Activated CD8-positive, alpha-beta T cell treated with anti-CD3 and anti-CD28 coated beads, Interleukin-2, amount 10 ng/mL, durations not matched to agents 7 days and 5 days (primary cell): ENCODE results near the gene DYRK3. TPM values are rescaled to one million over a fixed set of nuclear protein-coding genes. Genes with fewer than 3 reads are reported as not detected.
A peak's percentile ranks its signal among the peaks of the same experiment; 100 is the strongest.
"Not testable (repeated sequence)": the region's sequence is repeated elsewhere in the genome, so short reads cannot be mapped to it uniquely, and the experiment has no call there.

Experiments
- ATAC-seq: fragments of 150-1000 bp; cut with Tn5 transposase; one replicate; pipeline ENCODE4 v1.10.0; 2021; ENCODE audit warnings: moderate library complexity
- CTCF ChIA-PET: fragments of 350-600 bp; sonication (Branson Sonifier 250); formaldehyde crosslinking; loops from one replicate; lab custom pipeline; 2021; ENCODE audit warnings: antibody characterized with exemption; lab: Charles Lee
- POLR2A ChIA-PET: fragments of 350-600 bp; sonication (Branson Sonifier 250); formaldehyde crosslinking; loops from one replicate; lab custom pipeline; 2021; ENCODE audit warnings: antibody characterized with exemption; lab: Charles Lee
- DNase-seq: peaks from one replicate; pipeline ENCODE4 v3.0.0-alpha.2; 2020
- H3K27ac Mint-ChIP-seq: one replicate; pipeline ENCODE4 v1.8.0; 2021; ENCODE audit warnings: mild to moderate bottlenecking, mixed read lengths
- H3K27me3 Mint-ChIP-seq: one replicate; pipeline ENCODE4 v1.8.0; 2021; ENCODE audit warnings: low read depth, mixed read lengths
- H3K36me3 Mint-ChIP-seq: one replicate; pipeline ENCODE4 v1.8.0; 2021; ENCODE audit warnings: low read depth, mixed read lengths
- H3K4me1 Mint-ChIP-seq: one replicate; pipeline ENCODE4 v1.8.0; 2021; ENCODE audit warnings: low read depth, mixed read lengths
- H3K4me3 Mint-ChIP-seq: one replicate; pipeline ENCODE4 v1.8.0; 2021; ENCODE audit warnings: mild to moderate bottlenecking, mixed read lengths
- H3K9me3 Mint-ChIP-seq: one replicate; pipeline ENCODE4 v1.8.0; 2022; ENCODE audit warnings: mixed read lengths; ENCODE audit not compliant: insufficient read depth
- total RNA-seq, 2 experiments: library from RNA; stranded (reverse); gene quantifications; one replicate each; pipeline ENCODE4 v1.2.3, GENCODE V29; 2021

Gene DYRK3
- total RNA-seq, 2 experiments from 2014 or later = 5.3 to 5.9 TPM

GRCh38 chr1:206631085-206631509, 4.2 kb upstream of the DYRK3 start:
- peaks cover 15% of the 10 kb centered on the region for H3K4me1 Mint-ChIP-seq
- no peaks in the 10 kb centered on the region for H3K36me3 Mint-ChIP-seq
- POLR2A ChIA-PET = interaction anchor here (0.8 to 2.0 kb wide), 4 partner anchors 19 to 53 kb away, joined by 3 to 7 read pairs (median 4); partner anchors contain the start of gene EIF2D
- ATAC-seq (no peak), DNase-seq (peak; percentile 47)
- CTCF ChIA-PET = interaction anchor here (0.6 to 18.8 kb wide), 38 partner anchors 10 to 355 kb away, joined by 3 to 647 read pairs (median 4); partner anchors contain the start of gene EIF2D
- peaks cover 30% of the 10 kb centered on the region for H3K27me3 Mint-ChIP-seq
- H3K9me3 Mint-ChIP-seq = no peaks in the 10 kb centered on the region
- no peak overlapping the region for H3K27ac Mint-ChIP-seq
- no peak overlapping the region for H3K4me3 Mint-ChIP-seq

GRCh38 chr1:206633708-206634121, 1.6 kb upstream of the DYRK3 start:
- POLR2A ChIA-PET = interaction anchor here (0.6 to 1.4 kb wide), 3 partner anchors 13 to 222 kb away, joined by 3 to 5 read pairs (median 4); partner anchors contain the start of gene EIF2D
- no peak for ATAC-seq
- no peak for DNase-seq
- H3K36me3 Mint-ChIP-seq = no peaks in the 10 kb centered on the region
- CTCF ChIA-PET = interaction anchor here (0.6 to 18.8 kb wide), 13 partner anchors 12 to 1234 kb away, joined by 3 to 647 read pairs (median 20); partner anchors contain the start of gene EIF2D
- no peak overlapping the region for H3K27ac Mint-ChIP-seq
- H3K4me1 Mint-ChIP-seq = peaks cover 27% of the 10 kb centered on the region
- H3K27me3 Mint-ChIP-seq = peaks cover 26% of the 10 kb centered on the region
- H3K9me3 Mint-ChIP-seq = no peaks in the 10 kb centered on the region
- H3K4me3 Mint-ChIP-seq = no peak overlapping the region

GRCh38 chr1:206634365-206635079, 814 bp upstream of the DYRK3 start:
- Mint-ChIP-seq H3K9me3 (no peaks in the 10 kb centered on the region), H3K36me3 (peaks cover 2% of the 10 kb centered on the region), H3K4me1 (peaks cover 27% of the 10 kb centered on the region), H3K4me3 (peak overlapping the region; percentile 80), H3K27ac (peak overlapping the region; percentile 83), H3K27me3 (peaks cover 23% of the 10 kb centered on the region)
- DNase-seq (peak; percentile 85), ATAC-seq (no peak)
- POLR2A ChIA-PET = interaction anchor here (1.2 to 1.8 kb wide), 7 partner anchors 14 to 287 kb away, joined by 3 to 8 read pairs (median 4); partner anchors contain the start of genes EIF2D and FCMR
- CTCF ChIA-PET = interaction anchor here (0.6 to 18.8 kb wide), 37 partner anchors 8 to 1233 kb away, joined by 3 to 647 read pairs (median 5); partner anchors contain the start of genes EIF2D, FCMR, IKBKE and IL24

- Mint-ChIP-seq H3K27ac (no peak overlapping the region), H3K9me3 (no peaks in the 10 kb centered on the region), H3K4me1 (peaks cover 27% of the 10 kb centered on the region), H3K4me3 (peak overlapping the region; percentile 80), H3K36me3 (peaks cover 3% of the 10 kb centered on the region), H3K27me3 (peaks cover 17% of the 10 kb centered on the region)
- peak; percentile 10 for ATAC-seq
- peak; percentile 30 for DNase-seq
- POLR2A ChIA-PET = interaction anchor here (1.1 to 1.8 kb wide), 6 partner anchors 22 to 70 kb away, joined by 3 to 8 read pairs (median 4); partner anchors contain the start of gene EIF2D
- CTCF ChIA-PET = interaction anchor here (0.9 to 18.8 kb wide), 26 partner anchors 12 to 368 kb away, joined by 3 to 647 read pairs (median 6); partner anchors contain the start of genes EIF2D, FCMR and IKBKE
Measured at GRCh38 chr1:206635978-206636345, 626 bp downstream of the DYRK3 start.

- DNase-seq (no peak), ATAC-seq (no peak)
- Mint-ChIP-seq H3K4me1 (peaks cover 27% of the 10 kb centered on the region), H3K4me3 (no peak overlapping the region), H3K27me3 (peaks cover 17% of the 10 kb centered on the region), H3K36me3 (peaks cover 3% of the 10 kb centered on the region), H3K27ac (no peak overlapping the region), H3K9me3 (no peaks in the 10 kb centered on the region)
- ChIA-PET POLR2A (no interaction called here), CTCF (interaction anchor here (1.1 to 18.8 kb wide), 5 partner anchors 12 to 346 kb away, joined by 3 to 647 read pairs (median 4); no protein-coding TSS in a partner anchor)
Measured at GRCh38 chr1:206636671-206637070, 1.3 kb downstream of the DYRK3 start.

GRCh38 chr1:206637605-206638004, 2.3 kb downstream of the DYRK3 start:
- Mint-ChIP-seq H3K4me1 (peaks cover 27% of the 10 kb centered on the region), H3K9me3 (no peaks in the 10 kb centered on the region), H3K4me3 (no peak overlapping the region), H3K27ac (no peak overlapping the region), H3K36me3 (peaks cover 3% of the 10 kb centered on the region), H3K27me3 (peaks cover 12% of the 10 kb centered on the region)
- DNase-seq = no peak
- ChIA-PET CTCF (interaction anchor here (1.1 to 18.8 kb wide), 5 partner anchors 26 to 345 kb away, joined by 3 to 647 read pairs (median 4); no protein-coding TSS in a partner anchor), POLR2A (no interaction called here)
- ATAC-seq = no peak

GRCh38 chr1:206642074-206642473, 6.7 kb downstream of the DYRK3 start:
- H3K36me3 Mint-ChIP-seq, H3K4me1 Mint-ChIP-seq, POLR2A ChIA-PET, H3K9me3 Mint-ChIP-seq, H3K27me3 Mint-ChIP-seq, H3K4me3 Mint-ChIP-seq, DNase-seq, ATAC-seq, H3K27ac Mint-ChIP-seq: not testable (repeated sequence)
- CTCF ChIA-PET = interaction anchor here (18.8 kb wide), 1 partner anchor 22 kb away, joined by 647 read pairs; no protein-coding TSS in a partner anchor

- DNase-seq (no peak), ATAC-seq (no peak)
- H3K4me1 Mint-ChIP-seq = no peaks in the 10 kb centered on the region
- ChIA-PET CTCF (interaction anchor here (1.0 kb wide), 1 partner anchor 21 kb away, joined by 3 read pairs; no protein-coding TSS in a partner anchor), POLR2A (no interaction called here)
- H3K27me3 Mint-ChIP-seq = no peaks in the 10 kb centered on the region
- no peak overlapping the region for H3K4me3 Mint-ChIP-seq
- no peak overlapping the region for H3K27ac Mint-ChIP-seq
- H3K9me3 Mint-ChIP-seq = no peaks in the 10 kb centered on the region
- peaks cover 12% of the 10 kb centered on the region for H3K36me3 Mint-ChIP-seq
Measured at GRCh38 chr1:206643118-206643698, 7.9 kb downstream of the DYRK3 start.

- Mint-ChIP-seq H3K27me3 (no peaks in the 10 kb centered on the region), H3K36me3 (peaks cover 8% of the 10 kb centered on the region), H3K4me3 (no peak overlapping the region), H3K9me3 (no peaks in the 10 kb centered on the region), H3K4me1 (no peaks in the 10 kb centered on the region), H3K27ac (no peak overlapping the region)
- no peak for DNase-seq
- ChIA-PET POLR2A (no interaction called here), CTCF (interaction anchor here (2.6 to 7.5 kb wide), 4 partner anchors 12 to 18 kb away, joined by 14 to 90 read pairs (median 61); partner anchors contain the start of gene DYRK3)
- ATAC-seq = no peak
Measured at GRCh38 chr1:206646504-206646903, 11.2 kb downstream of the DYRK3 start.

- no peaks in the 10 kb centered on the region for H3K27me3 Mint-ChIP-seq
- no peak for DNase-seq
- ATAC-seq = no peak
- ChIA-PET CTCF (interaction anchor here (1.1 to 7.5 kb wide), 4 partner anchors 12 to 18 kb away, joined by 5 to 90 read pairs (median 61); partner anchors contain the start of gene DYRK3), POLR2A (no interaction called here)
- H3K4me3 Mint-ChIP-seq = no peak overlapping the region
- peaks cover 8% of the 10 kb centered on the region for H3K36me3 Mint-ChIP-seq
- H3K27ac Mint-ChIP-seq = no peak overlapping the region
- H3K9me3 Mint-ChIP-seq = no peaks in the 10 kb centered on the region
- H3K4me1 Mint-ChIP-seq = no peaks in the 10 kb centered on the region
Measured at GRCh38 chr1:206647224-206647623, 11.9 kb downstream of the DYRK3 start.

GRCh38 chr1:206649261-206649921, 14.1 kb downstream of the DYRK3 start:
- no peaks in the 10 kb centered on the region for H3K9me3 Mint-ChIP-seq
- CTCF ChIA-PET = interaction anchor here (1.0 to 7.5 kb wide), 7 partner anchors 10 to 170 kb away, joined by 3 to 90 read pairs (median 7); partner anchors contain the start of gene DYRK3
- H3K4me3 Mint-ChIP-seq = no peak overlapping the region
- no peak overlapping the region for H3K27ac Mint-ChIP-seq
- ATAC-seq (no peak), DNase-seq (no peak)
- no peaks in the 10 kb centered on the region for H3K4me1 Mint-ChIP-seq
- no peaks in the 10 kb centered on the region for H3K27me3 Mint-ChIP-seq
- peaks cover 8% of the 10 kb centered on the region for H3K36me3 Mint-ChIP-seq
- POLR2A ChIA-PET = no interaction called here
